NCI-H526 (cell line): Measurements from ENCODE around the gene SYTL3.
"Not testable (repeated sequence)": the region's sequence is repeated elsewhere in the genome, so short reads cannot be mapped to it uniquely, and the experiment has no call there.

Experiments used
- DNase-seq, 2 experiments: peaks; one replicate each; lab custom pipeline; 2025; lab: John Stamatoyannopoulos, UW

Gene SYTL3, protein sequence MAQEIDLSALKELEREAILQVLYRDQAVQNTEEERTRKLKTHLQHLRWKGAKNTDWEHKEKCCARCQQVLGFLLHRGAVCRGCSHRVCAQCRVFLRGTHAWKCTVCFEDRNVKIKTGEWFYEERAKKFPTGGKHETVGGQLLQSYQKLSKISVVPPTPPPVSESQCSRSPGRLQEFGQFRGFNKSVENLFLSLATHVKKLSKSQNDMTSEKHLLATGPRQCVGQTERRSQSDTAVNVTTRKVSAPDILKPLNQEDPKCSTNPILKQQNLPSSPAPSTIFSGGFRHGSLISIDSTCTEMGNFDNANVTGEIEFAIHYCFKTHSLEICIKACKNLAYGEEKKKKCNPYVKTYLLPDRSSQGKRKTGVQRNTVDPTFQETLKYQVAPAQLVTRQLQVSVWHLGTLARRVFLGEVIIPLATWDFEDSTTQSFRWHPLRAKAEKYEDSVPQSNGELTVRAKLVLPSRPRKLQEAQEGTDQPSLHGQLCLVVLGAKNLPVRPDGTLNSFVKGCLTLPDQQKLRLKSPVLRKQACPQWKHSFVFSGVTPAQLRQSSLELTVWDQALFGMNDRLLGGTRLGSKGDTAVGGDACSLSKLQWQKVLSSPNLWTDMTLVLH

GRCh38 chr6:158649289-158650143 lies at the start of gene SYTL3:
TSS of gene SYTL3 (plus strand) at chr6:158650054. CDS start at chr6:158663269, 13,215 bp downstream.
- peak in 1 of 2 experiments; percentile 31 for DNase-seq

DNA sequence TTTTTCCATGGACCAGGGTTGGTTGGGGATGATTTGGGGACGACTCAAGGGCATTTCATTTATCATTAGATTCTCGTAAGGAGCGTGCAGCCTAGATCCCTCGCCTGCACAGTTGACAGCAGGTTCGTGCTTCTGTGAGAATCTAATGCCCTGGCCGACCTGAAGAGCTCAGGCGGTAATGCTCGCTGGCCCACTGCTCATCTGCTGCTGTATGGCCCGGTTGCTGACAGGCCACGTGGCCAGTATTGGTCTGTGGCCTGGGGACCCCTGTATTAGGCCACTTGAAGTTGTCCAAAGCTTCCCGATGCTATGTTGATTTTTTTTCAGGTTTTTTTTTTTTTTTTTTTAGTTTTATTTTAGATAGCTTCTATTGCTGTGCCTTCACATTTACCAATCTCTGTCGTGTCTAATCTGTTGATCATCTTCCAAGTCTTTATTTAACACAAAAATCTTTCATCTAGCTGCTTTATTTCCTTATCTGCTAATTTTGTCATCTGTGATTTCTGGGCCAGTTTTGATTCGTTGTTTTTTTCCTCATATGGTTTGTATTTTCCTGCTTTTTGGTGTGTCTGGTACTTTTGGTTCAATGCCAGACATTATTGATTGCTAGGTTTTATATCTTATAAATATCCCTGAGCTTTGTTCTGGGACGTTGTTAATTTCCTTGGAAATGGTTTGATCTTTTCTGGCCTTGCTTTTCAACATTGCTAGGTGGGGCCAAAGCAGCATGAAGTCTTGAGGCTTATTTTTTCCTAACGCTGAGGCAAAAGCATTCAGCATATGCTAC lies 46.4 kb upstream of the SYTL3 start:
- no peak for DNase-seq

- DNase-seq = no peak
Observed at GRCh38 chr6:158604048-158604406, 45.8 kb upstream of the SYTL3 start.

DNA sequence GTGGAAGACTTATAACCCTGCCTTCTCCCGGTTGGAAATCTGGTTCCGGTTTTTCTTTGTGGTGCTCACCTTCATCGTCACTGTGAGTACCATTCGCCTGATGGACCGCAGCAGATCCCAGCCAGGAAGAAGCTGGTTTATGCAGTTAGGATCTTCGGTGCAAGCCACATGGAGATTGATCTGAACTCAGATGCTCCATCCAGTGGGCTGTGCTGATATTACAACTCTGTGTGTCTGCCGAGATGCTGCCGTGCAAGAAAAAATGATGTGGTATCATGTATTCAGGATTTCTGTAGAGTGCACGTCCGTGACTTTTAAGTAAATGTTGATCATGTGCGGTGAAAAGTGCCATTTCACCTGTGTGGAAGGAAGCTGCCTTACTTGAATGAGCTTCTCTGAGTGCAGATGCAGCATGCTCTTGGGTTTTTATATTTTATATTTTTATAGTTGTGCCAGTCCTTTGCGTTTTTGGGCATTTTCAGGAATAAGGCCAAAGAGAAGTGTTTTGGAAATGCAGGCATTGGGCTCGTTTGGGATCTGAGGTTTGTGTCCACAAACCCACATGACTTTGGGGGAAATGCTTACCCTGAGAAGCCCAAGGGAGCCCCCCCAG lies 44.5 kb upstream of the SYTL3 start:
- peak; percentile 69 to 86 for DNase-seq

GRCh38 chr6:158606011-158606410 lies 43.8 kb upstream of the SYTL3 start:
- not testable (repeated sequence) for DNase-seq

DNA sequence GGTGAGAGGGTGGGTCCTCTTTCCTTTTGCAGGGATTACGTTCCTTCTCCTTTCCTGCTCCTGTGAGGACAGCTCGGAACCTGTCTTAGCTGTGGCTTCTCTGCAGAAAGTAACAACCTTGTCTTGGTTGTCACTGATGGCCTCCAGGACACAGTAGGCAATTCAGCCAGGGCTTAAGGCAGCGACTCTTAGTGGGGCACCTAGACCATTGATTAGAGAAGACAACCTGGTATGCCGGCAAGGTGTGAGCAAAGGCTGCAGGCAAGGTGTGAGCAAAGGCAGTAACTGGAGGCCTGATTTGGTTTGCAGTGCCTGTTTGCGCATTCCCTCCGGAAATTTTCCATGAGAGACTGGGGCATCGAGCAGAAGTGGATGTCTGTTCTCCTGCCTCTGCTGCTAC lies 42.9 kb upstream of the SYTL3 start:
- DNase-seq = no peak

DNA sequence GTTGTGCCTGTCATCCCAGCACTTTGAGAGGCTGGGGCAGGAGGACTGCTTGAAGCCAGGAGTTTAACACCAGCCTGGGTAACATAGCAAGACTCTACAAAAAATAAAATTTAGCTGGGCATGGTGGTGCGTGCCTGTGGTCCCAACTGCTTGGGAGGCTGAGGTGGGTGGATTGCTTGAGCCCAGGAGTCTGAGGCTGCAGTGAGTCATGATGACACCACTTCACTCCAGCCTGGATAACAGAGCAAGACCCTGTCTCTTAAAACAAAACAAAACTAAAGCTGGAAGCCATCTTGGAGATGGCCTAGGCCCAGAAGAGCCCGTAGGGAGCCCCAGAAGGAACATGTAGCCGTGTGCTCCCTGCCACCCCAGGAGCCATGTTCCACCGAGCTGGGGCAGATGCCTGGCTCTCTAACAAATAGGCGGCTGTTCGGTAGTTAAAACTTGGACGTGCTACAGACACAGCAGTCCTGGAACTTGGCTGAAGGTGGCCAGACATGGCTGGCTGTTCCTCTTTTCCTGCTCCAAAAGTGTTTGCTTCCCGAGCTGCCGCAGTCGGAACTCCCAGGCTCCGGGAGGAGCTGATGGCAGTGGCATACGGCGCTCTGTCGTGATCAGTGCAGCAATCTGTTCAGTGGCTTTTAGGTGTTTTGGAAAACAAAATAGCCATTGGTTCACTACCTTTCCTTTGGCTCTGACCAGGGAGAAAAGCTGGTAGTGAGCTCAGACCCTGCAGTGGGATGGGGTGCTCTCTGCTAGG lies 42.3 kb upstream of the SYTL3 start:
- no peak for DNase-seq

- DNase-seq = no peak
Observed at GRCh38 chr6:158608221-158608620, 41.6 kb upstream of the SYTL3 start.

GRCh38 chr6:158609455-158610155 lies 40.2 kb upstream of the SYTL3 start:
- no peak for DNase-seq

DNA sequence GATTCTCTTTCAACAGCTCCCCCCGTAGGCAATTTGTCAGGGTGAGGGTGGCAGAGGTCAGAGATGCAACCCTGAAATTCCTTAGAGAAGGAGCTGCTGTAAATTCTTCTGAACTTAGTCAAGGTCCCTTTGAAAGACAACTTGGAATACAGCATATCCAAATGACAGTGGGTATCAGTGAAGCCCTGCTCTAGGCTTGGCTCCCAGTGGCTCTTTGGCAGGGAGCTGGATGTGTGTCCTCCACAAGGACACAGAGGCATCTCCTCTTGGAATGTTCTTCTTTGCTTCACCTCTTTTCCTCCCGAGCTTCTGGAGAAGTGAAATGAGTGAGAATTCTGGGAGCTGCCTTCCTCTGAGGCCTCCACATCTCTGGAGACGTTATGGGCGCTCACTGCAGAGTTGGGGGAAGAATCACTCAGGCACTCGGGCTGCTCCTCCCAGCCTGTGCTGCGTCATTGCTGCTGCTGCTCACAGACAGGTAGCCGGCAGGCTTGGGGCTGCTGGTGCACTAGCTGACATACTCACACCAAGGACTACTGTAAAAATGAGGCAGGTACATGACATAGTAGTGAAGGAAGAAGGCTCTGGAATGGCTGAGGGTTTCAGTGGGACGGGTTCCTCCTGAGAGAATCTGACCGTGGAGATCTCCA lies 39.4 kb upstream of the SYTL3 start:
- no peak for DNase-seq

GRCh38 chr6:158611039-158611438 lies 38.8 kb upstream of the SYTL3 start:
- no peak for DNase-seq

DNA sequence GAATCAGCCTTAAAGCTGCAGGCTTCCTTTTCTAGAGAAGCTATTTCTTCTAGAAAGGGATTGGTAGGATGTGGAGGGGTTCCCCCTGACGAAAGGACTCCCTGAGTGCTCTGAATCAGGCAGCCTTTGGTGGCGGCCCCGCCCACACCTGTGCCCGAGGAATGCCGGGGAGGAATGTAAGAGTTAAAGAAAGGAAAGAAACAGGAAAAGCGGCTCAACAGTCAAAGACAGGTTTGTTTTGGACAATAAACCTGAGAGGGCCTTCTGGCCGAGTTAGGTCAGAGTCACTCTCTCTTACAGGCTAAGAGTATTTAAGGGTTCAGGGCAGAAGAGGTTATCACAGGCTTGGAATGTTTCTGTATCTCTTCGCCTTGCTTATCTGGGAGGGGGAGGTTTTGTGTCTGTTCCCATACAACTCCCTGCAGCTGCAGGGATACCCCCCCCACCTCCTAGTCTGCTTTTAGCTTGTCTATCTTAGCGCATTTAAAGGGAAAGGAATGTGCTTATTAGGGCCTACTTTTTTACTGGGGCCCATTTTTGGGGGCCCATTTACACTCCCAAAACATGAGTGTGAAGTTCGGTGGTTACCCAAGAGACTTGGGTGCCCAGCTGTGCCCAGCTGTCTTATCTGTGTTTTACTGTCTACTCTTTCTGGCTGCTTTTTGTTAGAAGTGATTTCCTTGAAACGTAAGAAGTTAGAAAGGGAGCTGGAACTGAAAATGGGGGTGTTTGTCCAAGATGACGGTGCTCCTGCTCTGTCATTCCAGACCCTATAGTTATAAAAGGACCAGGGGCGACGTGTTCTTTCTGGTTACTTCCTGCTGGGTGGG lies 38.1 kb upstream of the SYTL3 start:
- no peak for DNase-seq

GRCh38 chr6:158614606-158615005 lies 35.2 kb upstream of the SYTL3 start:
- DNase-seq = not testable (repeated sequence)

- not testable (repeated sequence) for DNase-seq
Observed at GRCh38 chr6:158618289-158618688, 31.6 kb upstream of the SYTL3 start.

DNA sequence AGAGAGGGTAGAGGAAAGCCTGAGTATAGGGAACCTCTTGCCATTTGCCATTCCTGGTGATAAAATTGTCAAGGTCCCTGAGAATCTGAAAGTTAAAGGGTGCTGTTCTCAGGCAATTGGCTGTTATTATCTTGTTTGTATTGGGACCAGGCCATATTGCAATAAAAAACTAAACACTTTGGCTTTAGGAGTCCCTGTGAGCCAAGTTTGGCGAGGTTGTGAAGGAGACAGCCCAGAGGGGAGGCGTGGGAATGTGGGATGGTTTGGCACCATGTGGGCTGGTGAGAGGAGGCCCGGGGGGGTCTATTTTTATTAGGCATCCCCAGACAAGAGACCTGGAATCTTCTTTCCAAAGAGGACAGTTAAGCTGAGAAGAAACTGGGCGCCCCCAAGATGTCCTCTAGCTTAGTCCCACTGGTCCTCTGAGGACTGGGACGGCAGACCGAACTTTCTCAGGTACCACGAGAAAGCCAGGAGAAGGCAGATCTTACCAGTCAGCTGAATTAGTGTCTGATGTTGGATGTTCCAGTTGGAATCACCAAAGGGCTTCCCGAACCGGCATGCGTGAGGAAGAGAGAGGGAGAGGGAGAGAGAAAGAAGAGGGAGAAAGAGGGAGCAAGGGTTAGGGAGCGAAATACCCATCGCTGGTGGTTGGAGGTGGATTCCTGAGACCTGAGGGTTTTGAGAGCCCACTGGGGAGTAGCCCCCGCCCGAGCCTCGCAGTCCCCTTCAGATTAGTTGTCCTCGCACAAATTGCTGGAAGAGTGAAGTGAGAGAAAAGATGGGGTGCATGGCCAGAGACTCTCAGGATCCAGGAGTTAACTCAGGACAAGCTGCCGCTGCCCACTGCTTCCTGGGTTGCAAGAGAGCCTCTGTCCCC lies 29.7 kb upstream of the SYTL3 start:
- no peak for DNase-seq

DNA sequence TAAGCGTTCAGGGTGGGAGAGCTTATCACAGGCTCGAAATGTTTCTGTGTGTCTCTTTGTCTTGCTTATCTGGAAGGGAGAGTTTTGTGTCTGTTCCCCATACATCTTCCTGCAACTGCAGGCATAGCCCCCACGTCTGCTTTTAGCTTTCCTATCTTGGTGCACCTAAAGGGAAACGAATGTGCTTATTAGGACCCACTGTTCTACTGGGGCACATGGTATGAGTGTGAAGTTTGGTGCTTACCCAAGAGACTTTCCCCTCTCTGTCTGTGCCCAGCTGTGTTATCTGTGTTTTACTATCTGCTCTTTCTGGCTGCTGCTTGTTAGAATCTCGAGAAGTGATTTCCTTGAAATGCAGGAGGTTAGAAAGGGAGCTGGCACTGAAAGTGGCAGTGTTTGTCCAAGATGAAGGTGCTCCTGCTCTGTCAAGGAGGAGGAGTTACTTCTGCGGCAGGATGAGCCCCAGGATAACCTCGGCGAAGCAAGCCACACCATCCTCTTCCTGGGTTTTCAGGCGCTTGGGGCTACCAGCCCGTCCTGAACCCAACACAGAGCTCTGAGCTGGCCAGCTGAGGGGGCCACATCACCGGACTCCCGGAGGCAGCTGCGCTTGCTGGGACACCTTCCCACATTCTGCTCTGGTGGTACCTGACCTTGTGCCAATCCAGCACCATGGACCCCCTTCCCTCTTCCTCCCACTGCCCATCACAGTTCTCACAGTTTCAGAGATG lies 28.7 kb upstream of the SYTL3 start:
- DNase-seq = no peak
